OCI-LY1 (cell line): ENCODE data around the gene DLG1.

ENCODE experiments used
- EZH2 ChIP-seq: fragments of 200-600 bp; sonication (generic), shearing (Covaris generic); IDR thresholded peaks from 2 replicates; pipeline ENCODE4 v1.8.0; 2017; ENCODE audit warnings: borderline replicate concordance, mixed run types, mild to moderate bottlenecking, antibody characterized with exemption, low read length, moderate library complexity, mixed read lengths
- TF ChIP-seq, protein P1 (sequence below): fragments of 200-600 bp; sonication (generic), shearing (Covaris generic); IDR thresholded peaks from 2 replicates; pipeline ENCODE4 v1.5.1; 2017; ENCODE audit warnings: mild to moderate bottlenecking, antibody characterized with exemption, low read length, moderate library complexity, mixed read lengths

- TF ChIP-seq, protein P1, sequence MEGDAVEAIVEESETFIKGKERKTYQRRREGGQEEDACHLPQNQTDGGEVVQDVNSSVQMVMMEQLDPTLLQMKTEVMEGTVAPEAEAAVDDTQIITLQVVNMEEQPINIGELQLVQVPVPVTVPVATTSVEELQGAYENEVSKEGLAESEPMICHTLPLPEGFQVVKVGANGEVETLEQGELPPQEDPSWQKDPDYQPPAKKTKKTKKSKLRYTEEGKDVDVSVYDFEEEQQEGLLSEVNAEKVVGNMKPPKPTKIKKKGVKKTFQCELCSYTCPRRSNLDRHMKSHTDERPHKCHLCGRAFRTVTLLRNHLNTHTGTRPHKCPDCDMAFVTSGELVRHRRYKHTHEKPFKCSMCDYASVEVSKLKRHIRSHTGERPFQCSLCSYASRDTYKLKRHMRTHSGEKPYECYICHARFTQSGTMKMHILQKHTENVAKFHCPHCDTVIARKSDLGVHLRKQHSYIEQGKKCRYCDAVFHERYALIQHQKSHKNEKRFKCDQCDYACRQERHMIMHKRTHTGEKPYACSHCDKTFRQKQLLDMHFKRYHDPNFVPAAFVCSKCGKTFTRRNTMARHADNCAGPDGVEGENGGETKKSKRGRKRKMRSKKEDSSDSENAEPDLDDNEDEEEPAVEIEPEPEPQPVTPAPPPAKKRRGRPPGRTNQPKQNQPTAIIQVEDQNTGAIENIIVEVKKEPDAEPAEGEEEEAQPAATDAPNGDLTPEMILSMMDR, result no peak
- no peak for TF ChIP-seq EZH2
Observed at GRCh38 chr3:197248341-197248740, 50.1 kb downstream of the DLG1 start.
